Caco-2 (cell line): ENCODE data around the gene CEL. TPM values are rescaled to one million over a fixed set of nuclear protein-coding genes. Genes with fewer than 3 reads are reported as not detected.

Experiments used
- BruUV-seq: library from RNA; stranded (reverse); fragments of 400-500 nt; replicated peaks from 2 replicates; lab custom pipeline; 2021; lab: Mats Ljungman, UMichigan
- CTCF ChIA-PET: fragments of 300-600 bp; sonication (Branson Sonifier 250); formaldehyde crosslinking; loops from one replicate; lab custom pipeline; 2022; ENCODE audit warnings: antibody characterized with exemption; lab: Charles Lee
- POLR2A ChIA-PET: fragments of 300-600 bp; sonication (Branson Sonifier 250); formaldehyde crosslinking; loops from one replicate; lab custom pipeline; 2022; ENCODE audit warnings: antibody characterized with exemption; lab: Charles Lee
- DNase-seq, 2 experiments: peaks; one replicate each; pipeline versions ENCODE4 v3.0.0 to v3.0.0-alpha.2; 2020 to 2022
- H3K27me3 ChIP-seq: replicated peaks from 2 replicates; pipeline ENCODE4 v1.6.0; 2011; ENCODE audit warnings: low read length; ENCODE audit not compliant: control insufficient read depth, insufficient read depth
- H3K36me3 ChIP-seq: 2 replicates; pipeline ENCODE4 v1.5.1; 2011; ENCODE audit warnings: low read length; ENCODE audit not compliant: control insufficient read depth, insufficient read depth
- H3K4me1 ChIP-seq: fragments of 250-450 bp; sonication (Bioruptor Pico); 2 replicates; pipeline ENCODE4 v1.5.1; 2020; ENCODE audit warnings: mild to moderate bottlenecking
- H3K4me3 ChIP-seq: 2 replicates; pipeline ENCODE4 v1.5.1; 2011; ENCODE audit warnings: low read depth, mild to moderate bottlenecking, control low read depth, low read length
- H3K9me3 ChIP-seq: fragments of 250-450 bp; sonication (Bioruptor Pico); 2 replicates; pipeline ENCODE4 v1.5.1; 2020; ENCODE audit warnings: mild to moderate bottlenecking, moderate library complexity
- H3K27ac Mint-ChIP-seq: one replicate; pipeline ENCODE4 v1.8.0; 2022; ENCODE audit warnings: mixed read lengths; ENCODE audit not compliant: unreplicated experiment
- H3K27me3 Mint-ChIP-seq: one replicate; pipeline ENCODE4 v1.8.0; 2022; ENCODE audit warnings: mixed read lengths; ENCODE audit not compliant: insufficient read depth, unreplicated experiment
- H3K36me3 Mint-ChIP-seq: one replicate; pipeline ENCODE4 v1.8.0; 2022; ENCODE audit warnings: mild to moderate bottlenecking, mixed read lengths; ENCODE audit not compliant: insufficient read depth, unreplicated experiment
- H3K4me1 Mint-ChIP-seq: one replicate; pipeline ENCODE4 v1.8.0; 2022; ENCODE audit warnings: low read depth, mixed read lengths; ENCODE audit not compliant: unreplicated experiment
- H3K4me3 Mint-ChIP-seq: one replicate; pipeline ENCODE4 v1.8.0; 2022; ENCODE audit warnings: mild to moderate bottlenecking, moderate library complexity, mixed read lengths; ENCODE audit not compliant: unreplicated experiment
- H3K9me3 Mint-ChIP-seq: one replicate; pipeline ENCODE4 v1.8.0; 2022; ENCODE audit warnings: mixed read lengths; ENCODE audit not compliant: unreplicated experiment
- CTCF ChIP-seq, 2 experiments: fragments of 200-600 bp in 1 of 2; IDR thresholded peaks; 1 replicate in 1 of 2; 2 replicates in 1 of 2; pipeline versions ENCODE4 v1.5.1 to v1.8.0; 2011 to 2022; ENCODE audit warnings: antibody characterized with exemption in 1 of 2, control low read depth in 1 of 2, inconsistent platforms in 1 of 2, low read depth in 1 of 2, low read length in 1 of 2, mild to moderate bottlenecking in 1 of 2, moderate library complexity in 1 of 2; ENCODE audit not compliant: insufficient read depth in 1 of 2, severe bottlenecking in 1 of 2, unreplicated experiment in 1 of 2
- intact Hi-C: fragments of 100-400 bp; cut with micrococcal nuclease; formaldehyde crosslinking; loops from one replicate; pipeline ENCODE4 v1.10.0; 2022; ENCODE audit not compliant: unreplicated experiment
- total RNA-seq: library from RNA; stranded (reverse); gene quantifications from 2 replicates; pipeline ENCODE4 v1.2.3, GENCODE V29; 2022

CEL gene
- total RNA-seq, 1 experiment from 2014 or later, result 2.0 TPM

DNA sequence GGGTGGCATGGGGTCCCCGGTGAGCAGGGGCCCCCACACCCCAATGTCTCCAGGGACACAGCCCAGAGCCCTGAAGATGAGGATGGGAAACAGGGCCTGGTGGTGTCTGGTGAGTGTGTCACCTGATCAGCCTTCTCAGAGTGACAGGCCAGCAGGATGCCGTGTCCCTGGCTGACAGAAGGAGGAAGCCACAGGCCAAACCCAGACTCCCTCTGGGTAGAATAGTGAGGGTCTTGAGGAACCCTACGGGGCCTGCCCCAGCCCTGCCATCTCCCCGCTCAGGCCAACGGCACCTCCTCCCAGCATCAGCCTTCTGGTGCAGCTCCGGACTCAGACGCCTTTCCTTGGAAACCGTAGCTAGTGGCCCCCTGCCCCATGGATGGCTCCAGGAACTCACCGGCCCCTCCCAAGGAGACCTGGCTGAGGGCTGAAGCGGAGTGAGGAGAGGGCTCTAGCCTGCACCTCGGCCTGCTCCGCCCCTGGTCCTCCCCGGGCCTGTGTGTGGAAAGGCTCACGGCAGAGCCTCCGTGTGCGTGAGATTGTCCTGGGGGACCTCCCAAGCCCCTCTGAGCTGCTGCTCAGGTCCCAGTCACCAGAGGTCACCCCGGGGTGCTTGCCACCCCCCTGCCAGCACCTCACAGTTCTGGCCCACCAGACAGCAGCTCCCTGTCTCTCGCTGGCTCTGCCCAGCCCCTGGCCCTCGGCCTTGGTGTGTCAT, 53.3 kb downstream of the CEL start:
- no peaks in the 10 kb centered on the region for H3K4me1 Mint-ChIP-seq
- Histone ChIP-seq H3K4me3 (no peak overlapping the region), H3K36me3 (no peaks in the 10 kb centered on the region), H3K9me3 (no peaks in the 10 kb centered on the region), H3K27me3 (no peaks in the 10 kb centered on the region), H3K4me1 (peaks cover 12% of the 10 kb centered on the region)
- H3K27ac Mint-ChIP-seq, result no peak overlapping the region
- H3K9me3 Mint-ChIP-seq, result no peaks in the 10 kb centered on the region
- no TSS peak for BruUV-seq
- ChIA-PET POLR2A (no interaction called here), CTCF (interaction anchor here (0.8 kb wide), 1 partner anchor 35 kb away, joined by 3 read pairs; no protein-coding TSS in a partner anchor)
- no peak for DNase-seq
- H3K27me3 Mint-ChIP-seq, result no peaks in the 10 kb centered on the region
- H3K36me3 Mint-ChIP-seq, result peaks cover 26% of the 10 kb centered on the region
- H3K4me3 Mint-ChIP-seq, result no peak overlapping the region
- TF ChIP-seq CTCF (IDR thresholded peaks at IDR 0.05; ENCODE audit: insufficient read depth in 1 of 2, low read depth in 1 of 2, low read length in 1 of 2, severe bottlenecking in 1 of 2, unreplicated experiment in 1 of 2), result no peak
- intact Hi-C loops, result no loop called here

- intact Hi-C loops, result no loop called here
- Mint-ChIP-seq H3K27ac (no peak overlapping the region), H3K36me3 (peaks cover 32% of the 10 kb centered on the region), H3K4me1 (no peaks in the 10 kb centered on the region), H3K27me3 (no peaks in the 10 kb centered on the region), H3K4me3 (no peak overlapping the region), H3K9me3 (no peaks in the 10 kb centered on the region)
- DNase-seq, result no peak
- no peaks in the 10 kb centered on the region for H3K9me3 ChIP-seq
- TF ChIP-seq CTCF (IDR thresholded peaks at IDR 0.05; ENCODE audit: insufficient read depth in 1 of 2, low read depth in 1 of 2, low read length in 1 of 2, severe bottlenecking in 1 of 2, unreplicated experiment in 1 of 2), result no peak
- H3K4me3 ChIP-seq, result no peak overlapping the region
- H3K36me3 ChIP-seq, result no peaks in the 10 kb centered on the region
- POLR2A ChIA-PET, result no interaction called here
- no peaks in the 10 kb centered on the region for H3K27me3 ChIP-seq
- CTCF ChIA-PET, result interaction anchor here (0.8 kb wide), 1 partner anchor 34 kb away, joined by 3 read pairs; no protein-coding TSS in a partner anchor
- H3K4me1 ChIP-seq, result peaks cover 12% of the 10 kb centered on the region
- BruUV-seq, result no TSS peak
Observed at GRCh38 chr9:133115604-133116345, 54.0 kb downstream of the CEL start.

DNA sequence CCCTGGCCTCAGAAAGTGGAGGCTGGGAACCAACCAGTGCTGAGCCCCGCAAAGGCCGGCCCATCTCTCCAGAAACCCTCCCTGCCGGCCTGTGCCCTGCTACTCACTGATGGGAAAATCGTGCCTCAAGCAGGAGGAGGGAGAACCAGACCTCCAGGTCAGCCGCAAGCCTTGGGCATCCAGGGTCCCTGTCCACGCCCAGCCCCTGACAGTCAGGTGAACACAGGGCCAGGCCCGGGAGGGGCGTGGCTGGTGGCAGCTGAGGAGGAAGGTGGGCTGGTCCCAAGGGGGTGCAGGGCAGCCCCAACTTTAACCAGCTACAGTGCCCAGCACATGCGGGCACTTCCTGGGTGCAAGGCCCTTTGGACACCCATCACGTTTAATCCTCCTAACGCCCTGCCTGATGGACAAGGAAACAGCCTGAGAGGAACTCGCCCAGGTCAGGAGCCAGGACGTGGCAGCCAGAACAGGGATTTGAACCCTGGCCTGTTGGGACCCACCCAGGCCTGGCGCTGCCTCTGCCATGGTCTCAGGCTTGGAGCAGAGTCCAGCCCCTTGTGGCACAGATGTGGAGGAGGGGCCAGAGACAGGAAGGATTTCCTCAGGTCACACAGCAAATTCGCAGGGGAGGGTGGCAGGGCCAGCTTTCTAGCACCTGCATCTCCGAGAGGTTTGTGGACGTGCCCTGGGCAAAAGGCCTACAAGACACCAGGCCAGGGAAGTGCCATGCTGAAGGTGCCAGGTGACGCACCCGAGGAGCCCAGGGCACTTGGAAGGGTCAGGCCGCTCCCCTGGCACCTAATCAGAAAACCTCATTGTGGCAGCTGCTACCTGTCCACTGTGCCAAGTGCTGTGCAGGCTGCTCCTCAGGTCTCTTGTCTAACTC, 54.8 kb downstream of the CEL start:
- Histone ChIP-seq H3K36me3 (no peaks in the 10 kb centered on the region), H3K27me3 (no peaks in the 10 kb centered on the region), H3K4me1 (peaks cover 15% of the 10 kb centered on the region), H3K4me3 (no peak overlapping the region), H3K9me3 (no peaks in the 10 kb centered on the region)
- no peaks in the 10 kb centered on the region for H3K9me3 Mint-ChIP-seq
- intact Hi-C loops, result no loop called here
- no TSS peak for BruUV-seq
- CTCF ChIA-PET, result no interaction called here
- peaks cover 36% of the 10 kb centered on the region for H3K36me3 Mint-ChIP-seq
- H3K27ac Mint-ChIP-seq, result no peak overlapping the region
- POLR2A ChIA-PET, result no interaction called here
- DNase-seq, result no peak
- peaks cover 2% of the 10 kb centered on the region for H3K4me1 Mint-ChIP-seq
- no peak overlapping the region for H3K4me3 Mint-ChIP-seq
- TF ChIP-seq CTCF (IDR thresholded peaks at IDR 0.05; ENCODE audit: insufficient read depth in 1 of 2, low read depth in 1 of 2, low read length in 1 of 2, severe bottlenecking in 1 of 2, unreplicated experiment in 1 of 2), result no peak
- no peaks in the 10 kb centered on the region for H3K27me3 Mint-ChIP-seq
